CD14-positive monocyte (primary cell): ENCODE data around the gene GRIP1. TPM values are rescaled to one million over a fixed set of nuclear protein-coding genes. Genes with fewer than 3 reads are reported as not detected.

Experiments
- DNase-seq, 3 donors: peaks; one replicate each; pipeline ENCODE4 v3.0.0-alpha.2; 2011 to 2022
- H2AFZ ChIP-seq: 2 replicates; pipeline ENCODE4 v1.6.0; 2012; ENCODE audit warnings: mild to moderate bottlenecking, low read depth, low read length, inconsistent platforms; ENCODE audit not compliant: insufficient read depth, poor library complexity, severe bottlenecking
- H3K27ac ChIP-seq, 2 donors: 1 replicate in 1 of 2; 2 replicates in 1 of 2; pipeline ENCODE4 v1.5.1; 2012 to 2013; ENCODE audit warnings: low read length in 2 of 2, control low read depth in 1 of 2, inconsistent platforms in 1 of 2, low read depth in 1 of 2, mild to moderate bottlenecking in 1 of 2
- H3K27me3 ChIP-seq, 2 donors: one replicate each; pipeline versions ENCODE4 v1.6.0 to v1.6.1; 2011 to 2013; ENCODE audit warnings: low read length in 2 of 2; ENCODE audit not compliant: control insufficient read depth in 2 of 2, insufficient read depth in 2 of 2
- H3K36me3 ChIP-seq, 2 donors: replicated peaks in 1 of 2; 1 replicate in 1 of 2; 2 replicates in 1 of 2; pipeline versions ENCODE4 v1.5.1 to v1.6.1; 2012 to 2013; ENCODE audit warnings: low read length in 2 of 2, control low read depth in 1 of 2, inconsistent platforms in 1 of 2, mild to moderate bottlenecking in 1 of 2; ENCODE audit not compliant: insufficient read depth in 2 of 2, control insufficient read depth in 1 of 2
- H3K4me1 ChIP-seq, 2 donors: 1 replicate in 1 of 2; 2 replicates in 1 of 2; pipeline versions ENCODE4 v1.5.1 to v1.6.1; 2012 to 2013; ENCODE audit warnings: low read length in 2 of 2, control low read depth in 1 of 2, inconsistent platforms in 1 of 2, mild to moderate bottlenecking in 1 of 2, moderate library complexity in 1 of 2; ENCODE audit not compliant: insufficient read depth in 2 of 2, control insufficient read depth in 1 of 2
- H3K4me2 ChIP-seq: replicated peaks from 2 replicates; pipeline ENCODE3; 2012; ENCODE audit warnings: low read length, moderate library complexity, mild to moderate bottlenecking; ENCODE audit not compliant: poor library complexity, severe bottlenecking; ENCODE audit errors: extremely low read depth
- H3K4me3 ChIP-seq, 3 experiments: fragments of 200-600 bp in 1 of 3; sonication (generic) in 1 of 3; replicated peaks in 1 of 3; 1 replicate in 2 of 3; 2 replicates in 1 of 3; pipeline ENCODE4 v1.5.1; 2011 to 2013; ENCODE audit warnings: low read length in 3 of 3, mild to moderate bottlenecking in 3 of 3, control low read depth in 2 of 3, low read depth in 2 of 3, inconsistent platforms in 1 of 3, moderate library complexity in 1 of 3
- H3K79me2 ChIP-seq: 2 replicates; pipeline ENCODE4 v1.6.0; 2012; ENCODE audit warnings: mild to moderate bottlenecking, control low read depth, inconsistent platforms, low read length, moderate library complexity; ENCODE audit not compliant: insufficient read depth
- H3K9ac ChIP-seq: 2 replicates; pipeline ENCODE4 v1.6.0; 2017; ENCODE audit warnings: low read length, mild to moderate bottlenecking; ENCODE audit not compliant: insufficient read depth, poor library complexity, severe bottlenecking
- H3K9me3 ChIP-seq, 2 donors: replicated peaks in 1 of 2; 1 replicate in 1 of 2; 2 replicates in 1 of 2; pipeline versions ENCODE4 v1.5.1 to v1.6.1; 2012 to 2013; ENCODE audit warnings: low read length in 2 of 2, control low read depth in 1 of 2; ENCODE audit not compliant: control insufficient read depth in 1 of 2, insufficient read depth in 1 of 2
- H4K20me1 ChIP-seq: 2 replicates; pipeline ENCODE4 v1.6.0; 2012; ENCODE audit warnings: mild to moderate bottlenecking, low read length, control low read depth, moderate library complexity; ENCODE audit not compliant: insufficient read depth
- H3K27ac Mint-ChIP-seq, 7 donors: one replicate each; pipeline ENCODE4 v1.8.0; 2020; ENCODE audit warnings: mild to moderate bottlenecking in 7 of 7, mixed read lengths in 7 of 7, moderate library complexity in 6 of 7, inconsistent platforms in 2 of 7
- H3K27me3 Mint-ChIP-seq, 3 donors: one replicate each; pipeline ENCODE4 v1.8.0; 2021 to 2022; ENCODE audit warnings: low read depth in 3 of 3, mild to moderate bottlenecking in 3 of 3, mixed read lengths in 3 of 3, moderate library complexity in 3 of 3, inconsistent platforms in 1 of 3
- H3K36me3 Mint-ChIP-seq, 2 donors: one replicate each; pipeline ENCODE4 v1.8.0; 2020; ENCODE audit warnings: mixed read lengths in 2 of 2, inconsistent platforms in 1 of 2, mild to moderate bottlenecking in 1 of 2
- H3K4me1 Mint-ChIP-seq: one replicate; pipeline ENCODE4 v1.8.0; 2020; ENCODE audit warnings: mild to moderate bottlenecking, mixed read lengths
- H3K4me3 Mint-ChIP-seq, 2 donors: one replicate each; pipeline ENCODE4 v1.8.0; 2020; ENCODE audit warnings: mild to moderate bottlenecking in 2 of 2, mixed read lengths in 2 of 2, moderate library complexity in 1 of 2
- H3K9me3 Mint-ChIP-seq, 7 donors: one replicate each; pipeline ENCODE4 v1.8.0; 2020 to 2022; ENCODE audit warnings: mixed read lengths in 7 of 7, mild to moderate bottlenecking in 6 of 7, moderate library complexity in 6 of 7, inconsistent platforms in 2 of 7
- WGBS: methylation state at CpG from one replicate; pipeline ENCODE4 v1.1.5; 2013; ENCODE audit warnings: missing lambda C conversion rate; ENCODE audit not compliant: insufficient coverage; 5-methylcytosine and 5-hydroxymethylcytosine counted together
- intact Hi-C, 2 donors: fragments of 100-400 bp; cut with micrococcal nuclease; formaldehyde crosslinking; loops; one replicate each; pipeline versions ENCODE4 v1.15.0 to v1.15.1; 2023
- polyA plus RNA-seq, 3 donors: library from polyadenylated mRNA; depleted of rRNA in 1 of 3; unstranded in 2 of 3; stranded (reverse) in 1 of 3; fragments of 300-500 nt in 2 of 3; fragments of >200 nt in 1 of 3; fragmentation: Illumina TruSeq in 2 of 3; gene quantifications; 1 replicate in 2 of 3; 2 replicates in 1 of 3; pipeline ENCODE4 v1.2.3, GENCODE V29; 2012 to 2021
- TF ChIP-seq, protein P1 (sequence below): fragments of 200-600 bp; IDR thresholded peaks from one replicate; pipeline ENCODE4 v1.8.0; 2022; ENCODE audit warnings: antibody characterized with exemption, mild to moderate bottlenecking

The GRIP1 gene
- polyA plus RNA-seq, 3 donors = 0.21 TPM; not detected in 2

DNA sequence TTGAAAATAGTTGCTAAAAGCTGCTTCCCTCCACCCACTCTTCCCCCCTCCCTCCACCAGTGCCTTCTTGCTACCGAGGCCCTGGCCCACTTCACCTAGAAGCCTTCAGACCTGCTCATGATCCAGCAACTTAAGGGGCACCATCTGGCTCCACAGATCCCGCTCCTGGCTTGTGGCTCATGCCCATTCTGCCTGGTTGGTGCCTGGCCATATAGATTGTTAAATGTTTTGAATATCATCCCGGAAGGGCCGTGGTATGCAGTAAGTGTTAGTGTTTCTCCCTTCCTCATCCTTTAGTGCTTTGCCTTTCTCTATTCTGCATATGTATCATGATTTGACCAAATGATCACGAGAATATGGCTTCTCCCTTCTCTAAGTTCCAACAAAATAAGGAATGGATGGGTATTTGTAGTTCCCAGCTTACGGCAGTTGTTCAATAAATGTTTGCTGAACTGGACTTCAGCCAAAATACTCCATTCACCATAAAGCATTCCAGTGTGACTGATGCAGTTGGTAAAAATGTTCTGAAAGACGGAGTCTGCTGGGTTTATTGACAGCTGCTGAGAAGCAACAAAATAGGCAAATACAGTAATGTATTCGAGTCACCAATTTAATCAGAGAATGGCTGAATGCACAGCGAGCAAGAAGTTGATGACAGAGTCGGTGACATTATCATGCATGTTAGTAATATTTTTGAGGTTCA lies 30.7 kb downstream of the GRIP1 start:
- H3K4me1 Mint-ChIP-seq = no peaks in the 10 kb centered on the region

DNA sequence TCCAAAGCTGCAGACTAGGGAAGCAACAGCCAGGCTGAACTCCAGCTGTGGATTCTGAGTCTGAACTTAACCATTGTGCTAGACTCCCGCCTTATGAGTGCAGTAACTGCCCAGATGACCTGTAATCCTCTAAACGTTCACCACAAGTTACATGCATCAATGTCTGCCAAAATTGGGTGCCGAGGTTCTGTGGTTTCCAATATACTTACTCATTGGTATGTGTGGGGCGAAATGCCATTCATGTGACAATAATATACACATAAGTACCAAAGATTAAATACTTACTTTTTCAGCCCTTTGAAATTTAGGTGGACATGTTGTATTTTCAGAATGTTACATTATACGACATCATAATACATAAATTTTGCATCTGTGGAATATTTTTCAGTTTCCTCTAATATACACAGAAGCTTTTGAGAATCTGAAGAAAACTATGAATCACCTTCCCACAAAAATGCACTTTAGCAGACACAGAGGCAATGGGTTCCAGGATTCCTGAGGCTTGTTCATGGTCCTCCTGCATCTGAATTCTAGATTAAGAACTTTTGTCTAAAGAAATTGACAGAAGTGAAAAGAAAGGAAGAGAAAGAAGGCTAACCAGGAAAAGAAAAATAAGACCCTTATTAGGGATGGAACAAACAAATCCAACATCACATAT lies 31.7 kb downstream of the GRIP1 start:
- peaks cover 0 to 6% (median 2%) of the 10 kb centered on the region in 7 donors for H3K9me3 Mint-ChIP-seq
- peaks cover 0 to 2% of the 10 kb centered on the region in 2 donors for H3K9me3 ChIP-seq
- no peak overlapping the region for H3K4me2 ChIP-seq
- no peak overlapping the region for H2AFZ ChIP-seq
- no peak overlapping the region for H3K4me3 Mint-ChIP-seq
- H3K27ac Mint-ChIP-seq = no peak overlapping the region
- H3K4me3 ChIP-seq = no peak overlapping the region
- no peaks in the 10 kb centered on the region for H3K4me1 ChIP-seq
- H3K4me1 Mint-ChIP-seq = no peaks in the 10 kb centered on the region
- no peak for DNase-seq
- no peaks in the 10 kb centered on the region for H4K20me1 ChIP-seq
- peaks cover 0 to under 1% (median 0%) of the 10 kb centered on the region in 3 donors for H3K27me3 Mint-ChIP-seq
- WGBS = 100% methylated on average over 1 of the region's 5 CpGs
- intact Hi-C loops = no loop called here
- H3K36me3 Mint-ChIP-seq = no peaks in the 10 kb centered on the region
- TF ChIP-seq, protein P1, sequence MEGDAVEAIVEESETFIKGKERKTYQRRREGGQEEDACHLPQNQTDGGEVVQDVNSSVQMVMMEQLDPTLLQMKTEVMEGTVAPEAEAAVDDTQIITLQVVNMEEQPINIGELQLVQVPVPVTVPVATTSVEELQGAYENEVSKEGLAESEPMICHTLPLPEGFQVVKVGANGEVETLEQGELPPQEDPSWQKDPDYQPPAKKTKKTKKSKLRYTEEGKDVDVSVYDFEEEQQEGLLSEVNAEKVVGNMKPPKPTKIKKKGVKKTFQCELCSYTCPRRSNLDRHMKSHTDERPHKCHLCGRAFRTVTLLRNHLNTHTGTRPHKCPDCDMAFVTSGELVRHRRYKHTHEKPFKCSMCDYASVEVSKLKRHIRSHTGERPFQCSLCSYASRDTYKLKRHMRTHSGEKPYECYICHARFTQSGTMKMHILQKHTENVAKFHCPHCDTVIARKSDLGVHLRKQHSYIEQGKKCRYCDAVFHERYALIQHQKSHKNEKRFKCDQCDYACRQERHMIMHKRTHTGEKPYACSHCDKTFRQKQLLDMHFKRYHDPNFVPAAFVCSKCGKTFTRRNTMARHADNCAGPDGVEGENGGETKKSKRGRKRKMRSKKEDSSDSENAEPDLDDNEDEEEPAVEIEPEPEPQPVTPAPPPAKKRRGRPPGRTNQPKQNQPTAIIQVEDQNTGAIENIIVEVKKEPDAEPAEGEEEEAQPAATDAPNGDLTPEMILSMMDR = no peak
- H3K27ac ChIP-seq = no peak overlapping the region
- no peaks in the 10 kb centered on the region for H3K79me2 ChIP-seq
- no peaks in the 10 kb centered on the region for H3K27me3 ChIP-seq
- H3K36me3 ChIP-seq = no peaks in the 10 kb centered on the region
- no peak overlapping the region for H3K9ac ChIP-seq

More for the DNA sequence above, 30.7 kb downstream of the GRIP1 start:
- intact Hi-C loops = no loop called here
- Histone ChIP-seq H3K27ac (no peak overlapping the region), H3K79me2 (no peaks in the 10 kb centered on the region), H3K9ac (no peak overlapping the region), H3K4me3 (no peak overlapping the region), H3K36me3 (no peaks in the 10 kb centered on the region), H3K4me1 (no peaks in the 10 kb centered on the region), H3K27me3 (no peaks in the 10 kb centered on the region), H3K4me2 (no peak overlapping the region), H2AFZ (no peak overlapping the region), H3K9me3 (peaks cover 0 to 2% of the 10 kb centered on the region in 2 donors), H4K20me1 (no peaks in the 10 kb centered on the region)
- whole genome bisulfite sequencing = 100% methylated on average over 3 of the region's 10 CpGs
- H3K36me3 Mint-ChIP-seq = no peaks in the 10 kb centered on the region
- peaks cover 0 to 8% (median 3%) of the 10 kb centered on the region in 7 donors for H3K9me3 Mint-ChIP-seq
- H3K27ac Mint-ChIP-seq = no peak overlapping the region
- H3K4me3 Mint-ChIP-seq = no peak overlapping the region
- DNase-seq = no peak
- no peaks in the 10 kb centered on the region for H3K27me3 Mint-ChIP-seq
- TF ChIP-seq, protein P1 = no peak
